KMS-11 (cell line): Measurements from ENCODE around the gene UGT2B17.

Experiments
- H2AFZ ChIP-seq: fragments of 200-600 bp; sonication (generic); 2 replicates; pipeline ENCODE4 v1.6.1; 2016; ENCODE audit warnings: antibody characterized with exemption, mixed run types, low read depth
- H3K27ac ChIP-seq: fragments of 200-600 bp; sonication (generic); 2 replicates; pipeline ENCODE4 v1.6.1; 2016; ENCODE audit warnings: mild to moderate bottlenecking, mixed run types
- H3K27me3 ChIP-seq: fragments of 200-600 bp; sonication (generic); 2 replicates; pipeline ENCODE4 v1.6.1; 2017; ENCODE audit warnings: mild to moderate bottlenecking, low read depth, mixed run types, moderate library complexity; ENCODE audit not compliant: insufficient read depth
- H3K36me3 ChIP-seq: fragments of 200-600 bp; sonication (generic); 2 replicates; pipeline ENCODE4 v1.6.1; 2017; ENCODE audit warnings: mild to moderate bottlenecking, mixed run types; ENCODE audit not compliant: insufficient read depth
- H3K4me1 ChIP-seq: fragments of 200-600 bp; sonication (generic); 2 replicates; pipeline ENCODE4 v1.6.1; 2016; ENCODE audit warnings: mild to moderate bottlenecking, low read depth, mixed run types; ENCODE audit not compliant: poor library complexity, severe bottlenecking
- H3K4me2 ChIP-seq: fragments of 200-600 bp; sonication (generic); 2 replicates; pipeline ENCODE4 v1.7.0; 2016; ENCODE audit warnings: mild to moderate bottlenecking, mixed run types
- H3K4me3 ChIP-seq: fragments of 200-600 bp; sonication (generic); IDR thresholded peaks from 2 replicates; pipeline ENCODE4 v1.6.1; 2017; ENCODE audit warnings: low read depth, low read length, mixed read lengths; ENCODE audit not compliant: insufficient read depth
- H3K79me2 ChIP-seq: fragments of 200-600 bp; sonication (generic); 2 replicates; pipeline ENCODE4 v1.6.1; 2016; ENCODE audit warnings: low read depth, mixed run types; ENCODE audit not compliant: insufficient read depth
- H3K9ac ChIP-seq: fragments of 200-600 bp; sonication (generic); 2 replicates; pipeline ENCODE4 v1.6.1; 2016; ENCODE audit warnings: mild to moderate bottlenecking, mixed run types
- H4K20me1 ChIP-seq: fragments of 200-600 bp; sonication (generic); 2 replicates; pipeline ENCODE4 v1.6.1; 2016; ENCODE audit warnings: mild to moderate bottlenecking, mixed run types; ENCODE audit not compliant: insufficient read depth
- CTCF ChIP-seq: fragments of 200-600 bp; sonication (generic); conservative IDR thresholded peaks from 2 replicates; pipeline ENCODE4 v1.6.1; 2017; ENCODE audit warnings: low read depth, mild to moderate bottlenecking, antibody characterized with exemption, low read length, moderate library complexity, mixed read lengths

Gene UGT2B17

GRCh38 chr4:68593112-68593511, 17.0 kb upstream of the UGT2B17 start:
- Histone ChIP-seq H3K79me2 (no peaks in the 10 kb centered on the region), H3K27ac (no peak overlapping the region), H3K27me3 (no peaks in the 10 kb centered on the region), H4K20me1 (no peaks in the 10 kb centered on the region), H3K36me3 (no peaks in the 10 kb centered on the region), H2AFZ (no peak overlapping the region), H3K9ac (no peak overlapping the region), H3K4me1 (no peaks in the 10 kb centered on the region), H3K4me2 (no peak overlapping the region), H3K4me3 (no peak overlapping the region)
- TF ChIP-seq CTCF: no peak

- TF ChIP-seq CTCF: no peak
- Histone ChIP-seq H3K4me1 (no peaks in the 10 kb centered on the region), H3K36me3 (no peaks in the 10 kb centered on the region), H3K9ac (no peak overlapping the region), H3K4me2 (no peak overlapping the region), H3K27me3 (no peaks in the 10 kb centered on the region), H3K79me2 (no peaks in the 10 kb centered on the region), H3K4me3 (no peak overlapping the region), H3K27ac (no peak overlapping the region), H2AFZ (no peak overlapping the region), H4K20me1 (no peaks in the 10 kb centered on the region)
Measured at GRCh38 chr4:68592673-68593072, 16.6 kb upstream of the UGT2B17 start.

- no peaks in the 10 kb centered on the region for H3K36me3 ChIP-seq
- no peak overlapping the region for H3K4me3 ChIP-seq
- H3K27ac ChIP-seq: no peak overlapping the region
- no peak overlapping the region for H3K9ac ChIP-seq
- H3K4me1 ChIP-seq: no peaks in the 10 kb centered on the region
- TF ChIP-seq CTCF: no peak
- no peaks in the 10 kb centered on the region for H3K27me3 ChIP-seq
- no peak overlapping the region for H2AFZ ChIP-seq
- no peaks in the 10 kb centered on the region for H4K20me1 ChIP-seq
- H3K79me2 ChIP-seq: no peaks in the 10 kb centered on the region
- no peak overlapping the region for H3K4me2 ChIP-seq
Measured at GRCh38 chr4:68591204-68591603, 15.1 kb upstream of the UGT2B17 start.

- TF ChIP-seq CTCF: no peak
- H3K79me2 ChIP-seq: no peaks in the 10 kb centered on the region
- H3K27ac ChIP-seq: no peak overlapping the region
Measured at GRCh38 chr4:68589790-68590189, 13.7 kb upstream of the UGT2B17 start.

GRCh38 chr4:68582339-68582717, 6.2 kb upstream of the UGT2B17 start:
- Histone ChIP-seq H3K4me1 (no peaks in the 10 kb centered on the region), H3K4me3 (no peak overlapping the region), H3K4me2 (no peak overlapping the region), H3K27ac (no peak overlapping the region), H2AFZ (no peak overlapping the region), H3K27me3 (no peaks in the 10 kb centered on the region), H3K36me3 (no peaks in the 10 kb centered on the region), H3K9ac (no peak overlapping the region), H3K79me2 (no peaks in the 10 kb centered on the region), H4K20me1 (no peaks in the 10 kb centered on the region)
- no peak for TF ChIP-seq CTCF

More at GRCh38 chr4:68589790-68590189, 13.7 kb upstream of the UGT2B17 start:
- Histone ChIP-seq H3K36me3 (no peaks in the 10 kb centered on the region), H3K4me3 (no peak overlapping the region), H3K4me1 (no peaks in the 10 kb centered on the region), H3K27me3 (no peaks in the 10 kb centered on the region), H2AFZ (no peak overlapping the region), H3K9ac (no peak overlapping the region), H3K4me2 (no peak overlapping the region), H4K20me1 (no peaks in the 10 kb centered on the region)
